GM12878 (cell line): ENCODE results near the gene HECTD4. TPM values are rescaled to one million over a fixed set of nuclear protein-coding genes. Genes with fewer than 3 reads are reported as not detected.

Experiments
- ATAC-seq: fragments of 200-7000 bp; cut with Tn5 transposase; 3 replicates; pipeline ENCODE4 v1.9.1; 2020; ENCODE audit warnings: mild to moderate bottlenecking, moderate library complexity
- BruUV-seq: library from RNA; stranded (reverse); fragments of 400-500 nt; replicated peaks from 2 replicates; lab custom pipeline; 2021; lab: Mats Ljungman, UMichigan
- CTCF ChIA-PET: fragments of 300-600 bp; sonication (Branson Sonifier 250); formaldehyde crosslinking; extraction: SDS; loops from one replicate; lab custom pipeline; 2021; ENCODE audit warnings: inconsistent platforms; lab: Yijun Ruan, JAX
- POLR2A ChIA-PET: fragments of 350-600 bp; formaldehyde crosslinking; extraction: SDS; loops from one replicate; lab custom pipeline; 2021; ENCODE audit warnings: inconsistent platforms; lab: Charles Lee
- RAD21 ChIA-PET: fragments of 300-600 bp; sonication (Branson Sonifier 250); formaldehyde crosslinking; loops from one replicate; lab custom pipeline; 2023; ENCODE audit warnings: antibody characterized with exemption; ENCODE audit not compliant: unreplicated experiment; lab: Charles Lee
- SMC1A ChIA-PET: fragments of 300-600 bp; sonication (Branson Sonifier 250); formaldehyde crosslinking; loops from one replicate; lab custom pipeline; 2023; ENCODE audit not compliant: unreplicated experiment, uncharacterized antibody; lab: Charles Lee
- DNase-seq: peaks from one replicate; pipeline ENCODE4 v3.0.0-alpha.2; 2011; ENCODE audit warnings: low read depth, low spot score
- FAIRE-seq: peaks from 3 replicates; lab custom pipeline; 2011; peaks lifted over from hg19 to GRCh38; lab: Jason Lieb, UNC
- H2AFZ ChIP-seq: 2 replicates; pipeline ENCODE4 v1.6.0; 2011; ENCODE audit warnings: low read depth, low read length, control low read depth; ENCODE audit not compliant: control insufficient read depth
- H3K27ac ChIP-seq: 2 replicates; pipeline ENCODE4 v1.5.1; 2011; ENCODE audit warnings: control low read depth; ENCODE audit not compliant: control insufficient read depth, insufficient read depth
- H3K27me3 ChIP-seq, 2 experiments: replicated peaks in 1 of 2; 2 replicates each; pipeline versions ENCODE4 v1.6.0 to v1.6.1; 2011; ENCODE audit warnings: low read length in 1 of 2; ENCODE audit not compliant: control insufficient read depth in 2 of 2, insufficient read depth in 2 of 2
- H3K36me3 ChIP-seq, 2 experiments: 2 replicates each; pipeline ENCODE4 v1.5.1; 2011; ENCODE audit warnings: low read length in 1 of 2; ENCODE audit not compliant: control insufficient read depth in 2 of 2, insufficient read depth in 2 of 2
- H3K4me1 ChIP-seq: 2 replicates; pipeline ENCODE4 v1.6.1; 2011; ENCODE audit warnings: mild to moderate bottlenecking, low read length, moderate library complexity, mixed read lengths; ENCODE audit not compliant: control insufficient read depth, insufficient read depth
- H3K4me2 ChIP-seq: 2 replicates; pipeline ENCODE4 v1.6.0; 2011; ENCODE audit warnings: control low read depth; ENCODE audit not compliant: control insufficient read depth, insufficient read depth
- H3K4me3 ChIP-seq: fragments of 200-600 bp; sonication (generic); 2 replicates; pipeline ENCODE4 v1.5.1; 2016
- H3K79me2 ChIP-seq: 2 replicates; pipeline ENCODE4 v1.6.0; 2011; ENCODE audit warnings: low read length; ENCODE audit not compliant: control insufficient read depth, insufficient read depth
- H3K9ac ChIP-seq: 2 replicates; pipeline ENCODE4 v1.8.0; 2011; ENCODE audit warnings: low read length, control low read depth, mixed read lengths; ENCODE audit not compliant: control insufficient read depth, insufficient read depth
- H3K9me3 ChIP-seq: replicated peaks from 3 replicates; pipeline ENCODE4 v1.5.1; 2011; ENCODE audit warnings: mild to moderate bottlenecking, low read length; ENCODE audit not compliant: control insufficient read depth, insufficient read depth
- H4K20me1 ChIP-seq: 2 replicates; pipeline ENCODE4 v1.6.0; 2011; ENCODE audit not compliant: control insufficient read depth, insufficient read depth
- BCL3 ChIP-seq: IDR thresholded peaks from 2 replicates; pipeline ENCODE4 v1.6.1; 2011; ENCODE audit warnings: borderline replicate concordance, low read depth, mild to moderate bottlenecking, moderate library complexity, low read length; ENCODE audit not compliant: insufficient read depth, poor library complexity, severe bottlenecking
- BMI1 ChIP-seq: fragments of 450-650 bp; IDR thresholded peaks from 2 replicates; pipeline ENCODE4 v1.6.1; 2016; ENCODE audit warnings: mild to moderate bottlenecking, moderate library complexity, borderline replicate concordance
- CBX5 ChIP-seq: sonication (generic); IDR thresholded peaks from 2 replicates; pipeline ENCODE4 v1.6.1; 2016; ENCODE audit warnings: low read depth, moderate library complexity, mild to moderate bottlenecking, inconsistent platforms
- CREM ChIP-seq: IDR thresholded peaks from 2 replicates; pipeline ENCODE4 v1.6.1; 2014; ENCODE audit warnings: antibody characterized with exemption, low read depth
- FOXK2 ChIP-seq: fragments of 450-650 bp; IDR thresholded peaks from 2 replicates; pipeline ENCODE4 v1.6.1; 2017; ENCODE audit warnings: mild to moderate bottlenecking, moderate library complexity
- HDGF ChIP-seq: fragments of 450-650 bp; IDR thresholded peaks from 2 replicates; pipeline ENCODE4 v1.6.1; 2016; ENCODE audit warnings: antibody characterized with exemption
- IRF4 ChIP-seq: IDR thresholded peaks from 2 replicates; pipeline ENCODE4 v1.6.1; 2011; ENCODE audit warnings: low read depth, low read length
- NFXL1 ChIP-seq: fragments of 450-650 bp; IDR thresholded peaks from 2 replicates; pipeline ENCODE4 v1.6.1; 2017; ENCODE audit warnings: antibody characterized with exemption, mild to moderate bottlenecking, borderline replicate concordance
- NFYA ChIP-seq: IDR thresholded peaks from 2 replicates; pipeline ENCODE4 v1.6.1; 2011; ENCODE audit warnings: low read depth, mild to moderate bottlenecking, low read length, improper control_type of control experiment, borderline replicate concordance
- NR2C2 ChIP-seq: IDR thresholded peaks from 2 replicates; pipeline ENCODE4 v1.6.1; 2011; ENCODE audit warnings: borderline replicate concordance, low read depth; ENCODE audit not compliant: control insufficient read depth, insufficient read length
- PRDM15 ChIP-seq: fragments of 450-650 bp; formaldehyde crosslinking; IDR thresholded peaks from 2 replicates; pipeline ENCODE4 v1.4.0; 2020; ENCODE audit warnings: mild to moderate bottlenecking, moderate library complexity
- SIN3A ChIP-seq: IDR thresholded peaks from 2 replicates; pipeline ENCODE4 v1.6.1; 2012; ENCODE audit warnings: low read depth, low read length, improper control_type of control experiment
- SREBF2 ChIP-seq: IDR thresholded peaks from 2 replicates; pipeline ENCODE4 v1.6.1; 2012; ENCODE audit warnings: mild to moderate bottlenecking, low read length
- TAF1 ChIP-seq: IDR thresholded peaks from 2 replicates; pipeline ENCODE4 v1.6.1; 2011; ENCODE audit warnings: mild to moderate bottlenecking, low read depth, low read length, borderline replicate concordance
- TARDBP ChIP-seq: IDR thresholded peaks from 2 replicates; pipeline ENCODE4 v1.6.1; 2016; ENCODE audit warnings: borderline replicate concordance
- USF2 ChIP-seq: IDR thresholded peaks from 2 replicates; pipeline ENCODE4 v1.6.1; 2011; ENCODE audit warnings: low read depth, low read length, improper control_type of control experiment, borderline replicate concordance
- YBX1 ChIP-seq: fragments of 450-650 bp; IDR thresholded peaks from 2 replicates; pipeline ENCODE4 v1.6.1; 2016; ENCODE audit warnings: antibody characterized with exemption
- ZNF207 ChIP-seq: fragments of 450-650 bp; IDR thresholded peaks from 2 replicates; pipeline ENCODE4 v1.6.1; 2014; ENCODE audit warnings: antibody characterized with exemption, mild to moderate bottlenecking, borderline replicate concordance
- WGBS: methylation state at CpG from one replicate; pipeline ENCODE4 v1.1.6; 2016; ENCODE audit warnings: low lambda C conversion rate; ENCODE audit not compliant: insufficient replicate concordance, insufficient coverage; ENCODE audit errors: missing lambda C conversion rate; 5-methylcytosine and 5-hydroxymethylcytosine counted together
- in situ Hi-C: fragments of 300-500 bp; cut with MboI; formaldehyde crosslinking; loops from 9 replicates; pipeline ENCODE4 v1.14.3; 2018; ENCODE audit warnings: mixed read lengths
- intact Hi-C: fragments of 100-400 bp; cut with micrococcal nuclease; formaldehyde crosslinking; loops from one replicate; pipeline ENCODE4 v1.14.2; 2022; ENCODE audit not compliant: unreplicated experiment
- polyA plus RNA-seq, 11 experiments: library from polyadenylated mRNA; depleted of rRNA in 4 of 11; unstranded in 6 of 11; stranded (reverse) in 5 of 11; fragments of >200 nt; fragmentation: Nextera tagmentation in 4 of 11; fragmentation: Illumina TruSeq in 1 of 11; extraction: Ambion mirVana in 4 of 11; extraction: Trizol in 1 of 11; gene quantifications; 1 replicate in 1 of 11; 2 replicates in 10 of 11; pipeline versions ENCODE4 v1.2.1 to v1.2.3, GENCODE V29; 2011 to 2016; ENCODE audit warnings: inconsistent platforms in 2 of 11, missing spikeins in 2 of 11, low read depth in 1 of 11
- total RNA-seq, 4 experiments: library from RNA; depleted of rRNA in 3 of 4; stranded (reverse); fragments of >200 nt in 3 of 4; fragmentation: Illumina TruSeq in 1 of 4; extraction: Trizol in 1 of 4; gene quantifications; 2 replicates each; pipeline versions ENCODE4 v1.2.1 to v1.2.3, GENCODE V29; 2013 to 2021

Gene HECTD4
- total and polyA plus RNA-seq, 10 of the 15 experiments (the other 5 are each of a cell fraction or from before 2014, with no cell fraction given): 5.8 to 43.9 (median 17.9) TPM

- TF ChIP-seq TARDBP: no peak
- no peak for TF ChIP-seq TAF1
- TF ChIP-seq NFXL1: no peak
- TF ChIP-seq CREM: no peak
- TF ChIP-seq BCL3: no peak
Measured at GRCh38 chr12:112162241-112162790, 219.9 kb downstream of the HECTD4 start (continued).

- Histone ChIP-seq H3K9ac (no peak overlapping the region), H3K27me3 (no peaks in the 10 kb centered on the region), H3K4me3 (no peak overlapping the region), H2AFZ (no peak overlapping the region), H3K27ac (no peak overlapping the region), H3K9me3 (peaks cover 3% of the 10 kb centered on the region; the same call in 2 of the 3 replicates), H4K20me1 (no peaks in the 10 kb centered on the region), H3K79me2 (no peaks in the 10 kb centered on the region), H3K4me2 (no peak overlapping the region), H3K36me3 (peaks cover 5% of the 10 kb centered on the region in 2 experiments; a peak in 3 of 4 replicates), H3K4me1 (no peaks in the 10 kb centered on the region)
- RAD21 ChIA-PET: no interaction called here
- ATAC-seq (no peak), DNase-seq (no peak), FAIRE-seq (no peak)
- POLR2A ChIA-PET: no interaction called here
- TF ChIP-seq NFYA (no peak), SIN3A (no peak), IRF4 (no peak), HDGF (no peak), NR2C2 (no peak), PRDM15 (CRISPR knock-in tag) (no peak), USF2 (no peak), CBX5 (no peak), ZNF207 (no peak), SREBF2 (no peak), BMI1 (no peak), YBX1 (no peak), FOXK2 (no peak)
- in situ Hi-C loops (no loop called here), intact Hi-C loops (no loop called here)
- SMC1A ChIA-PET: no interaction called here
- CTCF ChIA-PET: no interaction called here
- no TSS peak for BruUV-seq
- WGBS: 74% methylated on average over 9 of the region's 9 CpGs
Measured at GRCh38 chr12:112161711-112162110, 220.5 kb downstream of the HECTD4 start.
